OCI-LY1 (cell line): Measurements from ENCODE around the gene RAB21.
"Not testable (repeated sequence)": the region's sequence is repeated elsewhere in the genome, so short reads cannot be mapped to it uniquely, and the experiment has no call there.

Experiments
- H2AFZ ChIP-seq: fragments of 200-600 bp; sonication (generic), shearing (Covaris generic); 2 replicates; pipeline ENCODE4 v1.6.0; 2014; ENCODE audit warnings: antibody characterized with exemption, mild to moderate bottlenecking, low read length
- H3F3A ChIP-seq: fragments of 200-600 bp; sonication (generic), shearing (Covaris generic); 2 replicates; pipeline ENCODE4 v1.6.0; 2014; ENCODE audit warnings: mild to moderate bottlenecking, antibody characterized with exemption, low read length, moderate library complexity; ENCODE audit not compliant: insufficient read depth
- H3K27ac ChIP-seq: fragments of 200-600 bp; sonication (generic); 2 replicates; pipeline ENCODE4 v1.5.1; 2014; ENCODE audit warnings: low read length, mixed run types, mild to moderate bottlenecking, low read depth; ENCODE audit not compliant: poor library complexity, severe bottlenecking
- H3K27me3 ChIP-seq: fragments of 200-600 bp; sonication (generic); 2 replicates; pipeline ENCODE4 v1.6.0; 2014; ENCODE audit warnings: antibody characterized with exemption, mild to moderate bottlenecking, low read length, moderate library complexity; ENCODE audit not compliant: insufficient read depth
- H3K36me3 ChIP-seq: fragments of 200-600 bp; sonication (generic); 2 replicates; pipeline ENCODE4 v1.6.1; 2014; ENCODE audit warnings: mild to moderate bottlenecking, antibody characterized with exemption, low read length, moderate library complexity, mixed read lengths; ENCODE audit not compliant: insufficient read depth
- H3K4me1 ChIP-seq: fragments of 200-600 bp; sonication (generic); 2 replicates; pipeline ENCODE4 v1.5.1; 2014; ENCODE audit warnings: mild to moderate bottlenecking, low read length, moderate library complexity; ENCODE audit not compliant: insufficient read depth, severe bottlenecking
- H3K4me2 ChIP-seq: fragments of 200-600 bp; sonication (generic), shearing (Covaris generic); 2 replicates; pipeline ENCODE4 v1.6.1; 2014; ENCODE audit warnings: low read length
- H3K4me3 ChIP-seq: fragments of 200-600 bp; sonication (generic); 2 replicates; pipeline ENCODE4 v1.5.1; 2014; ENCODE audit warnings: low read length, low read depth, mild to moderate bottlenecking, mixed read lengths; ENCODE audit not compliant: poor library complexity, severe bottlenecking
- H3K79me2 ChIP-seq: fragments of 200-600 bp; shearing (Covaris generic); 2 replicates; pipeline ENCODE4 v1.6.1; 2016; ENCODE audit warnings: mixed run types, low read length, mixed read lengths; ENCODE audit not compliant: insufficient read depth
- H3K9ac ChIP-seq: fragments of 200-600 bp; sonication (generic), shearing (Covaris generic); 2 replicates; pipeline ENCODE4 v1.6.1; 2014; ENCODE audit warnings: mild to moderate bottlenecking, low read length, mixed read lengths
- H3K9me2 ChIP-seq: fragments of 200-600 bp; sonication (generic), shearing (Covaris generic); 2 replicates; pipeline ENCODE4 v1.6.1; 2014; ENCODE audit warnings: low read depth, mild to moderate bottlenecking, low read length, mixed read lengths
- H3K9me3 ChIP-seq: fragments of 200-600 bp; shearing (Covaris generic); 2 replicates; pipeline ENCODE4 v1.6.1; 2014; ENCODE audit warnings: low read length, mixed read lengths
- H4K20me1 ChIP-seq: fragments of 200-600 bp; sonication (generic), shearing (Covaris generic); 2 replicates; pipeline ENCODE4 v1.6.0; 2016; ENCODE audit warnings: mild to moderate bottlenecking, low read length; ENCODE audit not compliant: insufficient read depth
- CTCF ChIP-seq: fragments of 200-600 bp; sonication (generic), shearing (Covaris generic); IDR thresholded peaks from 2 replicates; pipeline ENCODE4 v1.5.1; 2017; ENCODE audit warnings: mild to moderate bottlenecking, antibody characterized with exemption, low read length, moderate library complexity, mixed read lengths
- EZH2 ChIP-seq: fragments of 200-600 bp; sonication (generic), shearing (Covaris generic); IDR thresholded peaks from 2 replicates; pipeline ENCODE4 v1.8.0; 2017; ENCODE audit warnings: borderline replicate concordance, mixed run types, mild to moderate bottlenecking, antibody characterized with exemption, low read length, moderate library complexity, mixed read lengths

The RAB21 gene

GRCh38 chr12:71756054-71756690, 1.5 kb downstream of the RAB21 start:
- H3K27me3 ChIP-seq = no peaks in the 10 kb centered on the region
- peaks cover 19% of the 10 kb centered on the region for H3K4me1 ChIP-seq
- no peak overlapping the region for H3K27ac ChIP-seq
- peak overlapping the region; percentile 79 for H3K4me3 ChIP-seq
- H3K79me2 ChIP-seq = peaks cover 61% of the 10 kb centered on the region
- H3K36me3 ChIP-seq = peaks cover 50% of the 10 kb centered on the region
- H3K9me2 ChIP-seq = no peaks in the 10 kb centered on the region
- H2AFZ ChIP-seq = no peak overlapping the region
- H3K4me2 ChIP-seq = peak overlapping the region; percentile 84
- peaks cover 24% of the 10 kb centered on the region for H3K9me3 ChIP-seq
- no peaks in the 10 kb centered on the region for H3F3A ChIP-seq
- H3K9ac ChIP-seq = peak overlapping the region; percentile 77
- TF ChIP-seq CTCF (no peak), EZH2 (no peak)
- H4K20me1 ChIP-seq = no peaks in the 10 kb centered on the region

- TF ChIP-seq CTCF (no peak), EZH2 (no peak)
- H3K27me3 ChIP-seq = no peaks in the 10 kb centered on the region
- no peaks in the 10 kb centered on the region for H3F3A ChIP-seq
- H3K79me2 ChIP-seq = peaks cover 89% of the 10 kb centered on the region
- H3K9me3 ChIP-seq = peaks cover 33% of the 10 kb centered on the region
- H4K20me1 ChIP-seq = no peaks in the 10 kb centered on the region
- H3K4me1 ChIP-seq = peaks cover 12% of the 10 kb centered on the region
- no peaks in the 10 kb centered on the region for H3K9me2 ChIP-seq
- no peak overlapping the region for H3K4me2 ChIP-seq
- H2AFZ ChIP-seq = no peak overlapping the region
- H3K4me3 ChIP-seq = no peak overlapping the region
- no peak overlapping the region for H3K27ac ChIP-seq
- peaks cover 73% of the 10 kb centered on the region for H3K36me3 ChIP-seq
- no peak overlapping the region for H3K9ac ChIP-seq
Measured at GRCh38 chr12:71759941-71760340, 5.3 kb downstream of the RAB21 start.

GRCh38 chr12:71760471-71760870, 5.8 kb downstream of the RAB21 start:
- Histone ChIP-seq H3K4me1 (peaks cover 12% of the 10 kb centered on the region), H3K9me3 (peaks cover 33% of the 10 kb centered on the region), H3F3A (no peaks in the 10 kb centered on the region), H3K79me2 (peaks cover 90% of the 10 kb centered on the region), H2AFZ (no peak overlapping the region), H3K36me3 (peaks cover 79% of the 10 kb centered on the region), H3K27me3 (no peaks in the 10 kb centered on the region), H3K4me3 (no peak overlapping the region), H3K27ac (no peak overlapping the region), H3K9ac (no peak overlapping the region), H3K4me2 (no peak overlapping the region), H4K20me1 (no peaks in the 10 kb centered on the region), H3K9me2 (no peaks in the 10 kb centered on the region)
- TF ChIP-seq EZH2 (no peak), CTCF (no peak)

- peaks cover 36% of the 10 kb centered on the region for H3K9me3 ChIP-seq
- H3K27ac ChIP-seq, H2AFZ ChIP-seq, H3K27me3 ChIP-seq, H3K9me2 ChIP-seq, H4K20me1 ChIP-seq, H3F3A ChIP-seq, H3K4me3 ChIP-seq, H3K9ac ChIP-seq, H3K4me2 ChIP-seq, H3K4me1 ChIP-seq: not testable (repeated sequence)
- peaks cover 82% of the 10 kb centered on the region for H3K36me3 ChIP-seq
- peaks cover 90% of the 10 kb centered on the region for H3K79me2 ChIP-seq
Measured at GRCh38 chr12:71761354-71761753, 6.7 kb downstream of the RAB21 start.
